ENCODE measurements around the gene RNF149. TPM values are rescaled to one million over a fixed set of nuclear protein-coding genes. Genes with fewer than 3 reads are reported as not detected.

The RNF149 gene
- total and polyA plus RNA-seq, 2 donors (not counting 3 experiments of a cell fraction or from before 2014, with no cell fraction given) = 31.3 to 66.6 TPM

DNA sequence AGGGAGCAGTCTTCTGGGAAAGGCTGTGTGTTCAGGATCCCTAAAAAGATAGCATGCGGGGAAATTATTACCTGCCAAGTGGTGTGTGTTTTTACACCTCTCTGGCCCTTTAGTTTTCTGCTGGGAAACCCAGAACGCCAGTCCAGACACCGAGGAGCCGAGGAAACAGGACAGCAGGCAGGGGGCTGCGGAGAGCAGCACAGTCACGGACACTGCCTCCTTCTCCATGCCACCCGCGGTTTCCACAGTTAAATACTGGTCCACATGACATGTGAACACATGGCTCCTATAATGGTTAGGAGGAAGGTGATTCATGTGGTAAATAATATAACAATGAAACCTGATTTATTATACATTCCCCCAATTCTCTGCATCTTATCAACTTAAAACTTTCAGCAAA lies 35.4 kb downstream of the RNF149 start:
- H3K4me1 ChIP-seq (ENCODE audit: control insufficient read depth, extremely low read depth, insufficient read depth, low read length) = no peaks in the 10 kb centered on the region
- DNase-seq (ENCODE audit: low read depth, low spot score) (no peak), FAIRE-seq (no peak)
- H4K20me1 ChIP-seq (replicated peaks; ENCODE audit: control insufficient read depth, extremely low read depth, insufficient read depth, low read length) = no peaks in the 10 kb centered on the region
- no peak overlapping the region for H3K4me3 ChIP-seq (replicated peaks in 1 of 3; ENCODE audit: insufficient read depth in 1 of 3, low read depth in 1 of 3, low read length in 3 of 3)
- H3K79me2 ChIP-seq (ENCODE audit: control insufficient read depth, insufficient read depth, low read length) = peaks cover 5% of the 10 kb centered on the region
- no peaks in the 10 kb centered on the region for H3K27me3 ChIP-seq (ENCODE audit: control insufficient read depth in 2 of 2, insufficient read depth in 2 of 2, low read length in 2 of 2)
- ChIA-PET POLR2A (no interaction called here), CTCF (interaction anchor here (1.1 kb wide), 1 partner anchor 69 kb away, joined by 3 read pairs; no protein-coding TSS in a partner anchor)
- H3K4me2 ChIP-seq (ENCODE audit: insufficient read depth, low read length) = no peak overlapping the region
- H3K9me3 ChIP-seq (replicated peaks; ENCODE audit: control insufficient read depth, insufficient read depth, low read length) = no peaks in the 10 kb centered on the region
- peaks cover 13 to 44% of the 10 kb centered on the region in 2 experiments for H3K36me3 ChIP-seq (ENCODE audit: control insufficient read depth in 2 of 2, extremely low read depth in 1 of 2, insufficient read depth in 2 of 2, low read length in 2 of 2)
- dilution Hi-C loops (cut with MboI; ENCODE audit: extremely low pct_ligation_motif_present, low sequenced_read_pairs) (no loop called here), intact Hi-C loops (cut with micrococcal nuclease) (no loop called here)
- no peak overlapping the region for H3K27ac ChIP-seq (ENCODE audit: insufficient read depth, low read depth, low read length)
- TF ChIP-seq GATA2 (IDR thresholded peaks at IDR 0.05; ENCODE audit: insufficient read depth, insufficient read length, low read depth, low read length) (no peak), MYC (IDR thresholded peaks at IDR 0.05; ENCODE audit: low read depth, low read length) (no peak), JUN (IDR thresholded peaks at IDR 0.05; ENCODE audit: borderline replicate concordance, insufficient read depth, insufficient read length, low read depth) (no peak)
- TF ChIP-seq, protein P1, sequence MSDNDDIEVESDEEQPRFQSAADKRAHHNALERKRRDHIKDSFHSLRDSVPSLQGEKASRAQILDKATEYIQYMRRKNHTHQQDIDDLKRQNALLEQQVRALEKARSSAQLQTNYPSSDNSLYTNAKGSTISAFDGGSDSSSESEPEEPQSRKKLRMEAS (IDR thresholded peaks at IDR 0.05; ENCODE audit: insufficient read depth, insufficient read length) = no peak
- no peak overlapping the region for H2AFZ ChIP-seq (ENCODE audit: low read depth, low read length)
- no TSS peak for BruUV-seq (replicated peaks)
- no peaks in the 10 kb centered on the region for H3K9me1 ChIP-seq (replicated peaks; ENCODE audit: control insufficient read depth, extremely low read depth, insufficient read depth, low read length)
- H3K9ac ChIP-seq (replicated peaks; ENCODE audit: extremely low read depth, insufficient read depth, low read length) = no peak overlapping the region

- Histone ChIP-seq H3K9ac (replicated peaks; ENCODE audit: extremely low read depth, insufficient read depth, low read length) (no peak overlapping the region), H3K4me2 (ENCODE audit: insufficient read depth, low read length) (no peak overlapping the region), H3K36me3 (ENCODE audit: control insufficient read depth in 2 of 2, extremely low read depth in 1 of 2, insufficient read depth in 2 of 2, low read length in 2 of 2) (peaks cover 15 to 43% of the 10 kb centered on the region in 2 experiments), H3K9me3 (replicated peaks; ENCODE audit: control insufficient read depth, insufficient read depth, low read length) (no peaks in the 10 kb centered on the region), H3K27me3 (ENCODE audit: control insufficient read depth in 2 of 2, insufficient read depth in 2 of 2, low read length in 2 of 2) (no peaks in the 10 kb centered on the region), H3K9me1 (replicated peaks; ENCODE audit: control insufficient read depth, extremely low read depth, insufficient read depth, low read length) (no peaks in the 10 kb centered on the region), H3K4me3 (replicated peaks in 1 of 3; ENCODE audit: insufficient read depth in 1 of 3, low read depth in 1 of 3, low read length in 3 of 3) (no peak overlapping the region), H4K20me1 (replicated peaks; ENCODE audit: control insufficient read depth, extremely low read depth, insufficient read depth, low read length) (no peaks in the 10 kb centered on the region), H2AFZ (ENCODE audit: low read depth, low read length) (no peak overlapping the region), H3K4me1 (ENCODE audit: control insufficient read depth, extremely low read depth, insufficient read depth, low read length) (no peaks in the 10 kb centered on the region), H3K27ac (ENCODE audit: insufficient read depth, low read depth, low read length) (no peak overlapping the region), H3K79me2 (ENCODE audit: control insufficient read depth, insufficient read depth, low read length) (peaks cover 2% of the 10 kb centered on the region)
- CTCF ChIA-PET = interaction anchor here (1.0 to 1.1 kb wide), 2 partner anchors 9 to 70 kb away, joined by 3 to 4 read pairs; no protein-coding TSS in a partner anchor
- TF ChIP-seq POLR2A (IDR thresholded peaks at IDR 0.05; ENCODE audit: low read depth, low read length) = no peak
- TF ChIP-seq MYC (IDR thresholded peaks at IDR 0.05; ENCODE audit: low read depth, low read length) = no peak
- TF ChIP-seq, protein P1 (IDR thresholded peaks at IDR 0.05; ENCODE audit: insufficient read depth, insufficient read length) = no peak
- TF ChIP-seq EZH2 (IDR thresholded peaks at IDR 0.05; ENCODE audit: borderline replicate concordance, low read depth, low read length, severe bottlenecking) = no peak
- no peak for TF ChIP-seq FOS (IDR thresholded peaks at IDR 0.05; ENCODE audit: borderline replicate concordance, insufficient read depth, low read length)
- TF ChIP-seq CTCF (IDR thresholded peaks at IDR 0.05; ENCODE audit: extremely low read depth in 1 of 2, insufficient read depth in 1 of 2, low read depth in 1 of 2, low read length in 2 of 2) = no peak
- TF ChIP-seq JUN (IDR thresholded peaks at IDR 0.05; ENCODE audit: borderline replicate concordance, insufficient read depth, insufficient read length, low read depth) = no peak
- TF ChIP-seq POLR2AphosphoS5 (IDR thresholded peaks at IDR 0.05; ENCODE audit: insufficient read depth, low read depth, low read length) = no peak
- TF ChIP-seq GATA2 (IDR thresholded peaks at IDR 0.05; ENCODE audit: insufficient read depth, insufficient read length, low read depth, low read length) = no peak
- intact Hi-C loops (cut with micrococcal nuclease) = no loop called here
- DNase-seq (ENCODE audit: low read depth, low spot score) = no peak
- dilution Hi-C loops (cut with MboI; ENCODE audit: extremely low pct_ligation_motif_present, low sequenced_read_pairs) = no loop called here
- no peak for FAIRE-seq
- BruUV-seq (replicated peaks) = no TSS peak
- POLR2A ChIA-PET = no interaction called here
Measured at GRCh38 chr2:101272045-101272784, 36.3 kb downstream of the RNF149 start.

Data from endothelial cell of umbilical vein (primary cell).